ENCODE measurements around the gene TP53. TPM values are rescaled to one million over a fixed set of nuclear protein-coding genes. Genes with fewer than 3 reads are reported as not detected.

TP53 gene
- total RNA-seq = 38.8 and 50.1 TPM in 2 replicates

GRCh38 chr17:7687072-7687907 lies at the start of gene TP53:
TP53 (minus strand) TSS chr17:7687490; CDS start chr17:7676594, 10,896 bp downstream.

GRCh38 chr17:7716901-7717755 lies 29.8 kb upstream of the TP53 start, which contains the start of gene DNAH2:
DNAH2 (plus strand) TSS chr17:7717744; CDS start chr17:7719735, 1,991 bp downstream.

GRCh38 chr17:7704601-7705268 lies 17.4 kb upstream of the TP53 start, which contains the start of gene EFNB3:
EFNB3 (plus strand) TSS chr17:7705202; CDS start chr17:7705599, 397 bp downstream.

GRCh38 chr17:7687908-7688807 lies 868 bp upstream of the TP53 start, which contains the start of gene WRAP53:
WRAP53 (plus strand) TSS chr17:7688477; CDS start chr17:7688649, 172 bp downstream.

GRCh38 chr17:7650509-7651096 lies 36.7 kb downstream of the TP53 start, which contains the start of gene ATP1B2:
ATP1B2 (plus strand) TSS chr17:7650926; CDS start chr17:7651519, 593 bp downstream.

GRCh38 chr17:7629939-7630571 lies 57.2 kb downstream of the TP53 start, which contains the start of gene SHBG:
SHBG (plus strand) TSS chr17:7630135; CDS start chr17:7630173, 38 bp downstream.

GRCh38 chr17:7627250-7628121 lies 59.8 kb downstream of the TP53 start, which contains the start of gene SAT2:
SAT2 (minus strand) TSS chr17:7627821; CDS start chr17:7627635, 186 bp downstream.

Other genes starting within 250 kb of the TP53 start
- gene FGF11, start 248.0 kb downstream of the TP53 start, total RNA-seq = 0.09 and 0.94 TPM in 2 replicates
- 4.4 and 6.6 TPM in 2 replicates for gene CHRNB1, start 242.4 kb downstream of the TP53 start, total RNA-seq
- gene ZBTB4, start 207.9 kb downstream of the TP53 start, total RNA-seq = 8.2 and 13.7 TPM in 2 replicates
- not detected in 2 replicates for gene SLC35G6, start 206.0 kb downstream of the TP53 start, total RNA-seq
- 79.3 and 81.6 TPM in 2 replicates for gene POLR2A, start 203.1 kb downstream of the TP53 start, total RNA-seq
- 6.1 and 10.5 TPM in 2 replicates for gene TNFSF12, start 138.4 kb downstream of the TP53 start, total RNA-seq
- gene TNFSF13, start 128.7 kb downstream of the TP53 start, total RNA-seq = 0.66 and 0.90 TPM in 2 replicates
- gene SENP3, start 125.6 kb downstream of the TP53 start, total RNA-seq = 86.7 and 95.7 TPM in 2 replicates
- gene CD68, start 107.9 kb downstream of the TP53 start, total RNA-seq = 1.6 and 2.8 TPM in 2 replicates
- 56.6 and 73.6 TPM in 2 replicates for gene MPDU1, start 103.6 kb downstream of the TP53 start, total RNA-seq
- gene SOX15, start 97.4 kb downstream of the TP53 start, total RNA-seq = 0.09 and 0.28 TPM in 2 replicates
- 33.2 and 38.3 TPM in 2 replicates for gene FXR2, start 72.6 kb downstream of the TP53 start, total RNA-seq
- 18.9 and 24.0 TPM in 2 replicates for gene SAT2, start 59.7 kb downstream of the TP53 start, total RNA-seq
- gene SHBG, start 57.4 kb downstream of the TP53 start, total RNA-seq = 0.18 and 0.19 TPM in 2 replicates
- gene ATP1B2, start 36.6 kb downstream of the TP53 start, total RNA-seq = not detected in 2 replicates
- gene WRAP53, start 987 bp upstream of the TP53 start, total RNA-seq = 8.9 and 14.6 TPM in 2 replicates
- gene EFNB3, start 17.7 kb upstream of the TP53 start, total RNA-seq = 0.38 and 0.81 TPM in 2 replicates
- 0.36 TPM in 1 of 2 replicates, not detected in the other for gene DNAH2, start 30.3 kb upstream of the TP53 start, total RNA-seq
- gene KDM6B, start 146.7 kb upstream of the TP53 start, total RNA-seq = 3.5 and 5.7 TPM in 2 replicates
- 10.5 and 12.0 TPM in 2 replicates for gene TMEM88, start 167.6 kb upstream of the TP53 start, total RNA-seq
- gene NAA38, start 170.1 kb upstream of the TP53 start, total RNA-seq = 122 and 163 TPM in 2 replicates
- 7.6 and 8.4 TPM in 2 replicates for gene CYB5D1, start 170.5 kb upstream of the TP53 start, total RNA-seq
- 202 and 233 TPM in 2 replicates for gene CHD3, start 201.3 kb upstream of the TP53 start, total RNA-seq
- 0.99 and 1.2 TPM in 2 replicates for gene RNF227, start 228.8 kb upstream of the TP53 start, total RNA-seq
- gene KCNAB3, start 242.4 kb upstream of the TP53 start, total RNA-seq = 0.19 and 0.27 TPM in 2 replicates
- gene TRAPPC1, start 244.5 kb upstream of the TP53 start, total RNA-seq = 47.9 and 49.0 TPM in 2 replicates
- 16.8 and 19.3 TPM in 2 replicates for gene CNTROB, start 244.7 kb upstream of the TP53 start, total RNA-seq

All from endothelial cell of coronary artery (primary cell).